GM19035 (cell line): ENCODE measurements around the gene BTLA.
"Not testable (repeated sequence)": the region's sequence is repeated elsewhere in the genome, so short reads cannot be mapped to it uniquely, and the experiment has no call there.

Source experiments
- ATAC-seq: cut with Tn5 transposase; IDR thresholded peaks from one replicate; pipeline ENCODE4 v1.9.1; 2021; ENCODE audit not compliant: unreplicated experiment

The BTLA gene

GRCh38 chr3:112498914-112499711 lies at the start of gene BTLA:
Gene BTLA (minus strand): TSS chr3:112499472. CDS start chr3:112499358, 114 bp downstream.
- peak; percentile 51 for ATAC-seq

GRCh38 chr3:112546216-112546759 lies 47.0 kb upstream of the BTLA start:
- no peak for ATAC-seq

GRCh38 chr3:112539825-112540650 lies 40.8 kb upstream of the BTLA start:
- peak; percentile 71 for ATAC-seq

- ATAC-seq: no peak
Measured at GRCh38 chr3:112531358-112531781, 32.1 kb upstream of the BTLA start.

GRCh38 chr3:112530573-112530972 lies 31.3 kb upstream of the BTLA start:
- no peak for ATAC-seq

- ATAC-seq: not testable (repeated sequence)
Measured at GRCh38 chr3:112524127-112524526, 24.9 kb upstream of the BTLA start.

- ATAC-seq: peak; percentile 48
Measured at GRCh38 chr3:112519424-112520001, 20.2 kb upstream of the BTLA start.

- ATAC-seq: not testable (repeated sequence)
Measured at GRCh38 chr3:112518970-112519369, 19.7 kb upstream of the BTLA start.

GRCh38 chr3:112514527-112515128 lies 15.4 kb upstream of the BTLA start:
- ATAC-seq: peak; percentile 99

- ATAC-seq: no peak
Measured at GRCh38 chr3:112512320-112512719, 13.0 kb upstream of the BTLA start.

GRCh38 chr3:112508860-112509259 lies 9.6 kb upstream of the BTLA start:
- no peak for ATAC-seq

GRCh38 chr3:112508261-112508660 lies 9.0 kb upstream of the BTLA start:
- ATAC-seq: no peak

- no peak for ATAC-seq
Measured at GRCh38 chr3:112505907-112506306, 6.6 kb upstream of the BTLA start.

- ATAC-seq: no peak
Measured at GRCh38 chr3:112504123-112504522, 4.9 kb upstream of the BTLA start.

GRCh38 chr3:112503304-112503972 lies 4.2 kb upstream of the BTLA start:
- ATAC-seq: no peak

- ATAC-seq: no peak
Measured at GRCh38 chr3:112500621-112501020, 1.3 kb upstream of the BTLA start.

- no peak for ATAC-seq
Measured at GRCh38 chr3:112497897-112498548, 1.2 kb downstream of the BTLA start.

- no peak for ATAC-seq
Measured at GRCh38 chr3:112496366-112497067, 2.8 kb downstream of the BTLA start.

- ATAC-seq: not testable (repeated sequence)
Measured at GRCh38 chr3:112494448-112494767, 4.9 kb downstream of the BTLA start.
